GM12878 (cell line): ENCODE data around the gene CACTIN. TPM values are rescaled to one million over a fixed set of nuclear protein-coding genes. Genes with fewer than 3 reads are reported as not detected.

Experiments used
- ATAC-seq: fragments of 200-7000 bp; cut with Tn5 transposase; 3 replicates; pipeline ENCODE4 v1.9.1; 2020; ENCODE audit warnings: mild to moderate bottlenecking, moderate library complexity
- BruUV-seq: library from RNA; stranded (reverse); fragments of 400-500 nt; replicated peaks from 2 replicates; lab custom pipeline; 2021; lab: Mats Ljungman, UMichigan
- CTCF ChIA-PET: fragments of 300-600 bp; sonication (Branson Sonifier 250); formaldehyde crosslinking; extraction: SDS; loops from one replicate; lab custom pipeline; 2021; ENCODE audit warnings: inconsistent platforms; lab: Yijun Ruan, JAX
- POLR2A ChIA-PET: fragments of 350-600 bp; formaldehyde crosslinking; extraction: SDS; loops from one replicate; lab custom pipeline; 2021; ENCODE audit warnings: inconsistent platforms; lab: Charles Lee
- RAD21 ChIA-PET: fragments of 300-600 bp; sonication (Branson Sonifier 250); formaldehyde crosslinking; loops from one replicate; lab custom pipeline; 2023; ENCODE audit warnings: antibody characterized with exemption; ENCODE audit not compliant: unreplicated experiment; lab: Charles Lee
- SMC1A ChIA-PET: fragments of 300-600 bp; sonication (Branson Sonifier 250); formaldehyde crosslinking; loops from one replicate; lab custom pipeline; 2023; ENCODE audit not compliant: unreplicated experiment, uncharacterized antibody; lab: Charles Lee
- DNase-seq: peaks from one replicate; pipeline ENCODE4 v3.0.0-alpha.2; 2011; ENCODE audit warnings: low read depth, low spot score
- FAIRE-seq: peaks from 3 replicates; lab custom pipeline; 2011; peaks lifted over from hg19 to GRCh38; lab: Jason Lieb, UNC
- H2AFZ ChIP-seq: 2 replicates; pipeline ENCODE4 v1.6.0; 2011; ENCODE audit warnings: low read depth, low read length, control low read depth; ENCODE audit not compliant: control insufficient read depth
- H3K27ac ChIP-seq: 2 replicates; pipeline ENCODE4 v1.5.1; 2011; ENCODE audit warnings: control low read depth; ENCODE audit not compliant: control insufficient read depth, insufficient read depth
- H3K27me3 ChIP-seq, 2 experiments: replicated peaks in 1 of 2; 2 replicates each; pipeline versions ENCODE4 v1.6.0 to v1.6.1; 2011; ENCODE audit warnings: low read length in 1 of 2; ENCODE audit not compliant: control insufficient read depth in 2 of 2, insufficient read depth in 2 of 2
- H3K36me3 ChIP-seq, 2 experiments: 2 replicates each; pipeline ENCODE4 v1.5.1; 2011; ENCODE audit warnings: low read length in 1 of 2; ENCODE audit not compliant: control insufficient read depth in 2 of 2, insufficient read depth in 2 of 2
- H3K4me1 ChIP-seq: 2 replicates; pipeline ENCODE4 v1.6.1; 2011; ENCODE audit warnings: mild to moderate bottlenecking, low read length, moderate library complexity, mixed read lengths; ENCODE audit not compliant: control insufficient read depth, insufficient read depth
- H3K4me2 ChIP-seq: 2 replicates; pipeline ENCODE4 v1.6.0; 2011; ENCODE audit warnings: control low read depth; ENCODE audit not compliant: control insufficient read depth, insufficient read depth
- H3K4me3 ChIP-seq: fragments of 200-600 bp; sonication (generic); 2 replicates; pipeline ENCODE4 v1.5.1; 2016
- H3K79me2 ChIP-seq: 2 replicates; pipeline ENCODE4 v1.6.0; 2011; ENCODE audit warnings: low read length; ENCODE audit not compliant: control insufficient read depth, insufficient read depth
- H3K9ac ChIP-seq: 2 replicates; pipeline ENCODE4 v1.8.0; 2011; ENCODE audit warnings: low read length, control low read depth, mixed read lengths; ENCODE audit not compliant: control insufficient read depth, insufficient read depth
- H3K9me3 ChIP-seq: replicated peaks from 3 replicates; pipeline ENCODE4 v1.5.1; 2011; ENCODE audit warnings: mild to moderate bottlenecking, low read length; ENCODE audit not compliant: control insufficient read depth, insufficient read depth
- H4K20me1 ChIP-seq: 2 replicates; pipeline ENCODE4 v1.6.0; 2011; ENCODE audit not compliant: control insufficient read depth, insufficient read depth
- ATF7 ChIP-seq: fragments of 450-650 bp; IDR thresholded peaks from 2 replicates; pipeline ENCODE4 v1.6.1; 2016; ENCODE audit warnings: low read depth, mild to moderate bottlenecking
- BACH1 ChIP-seq: fragments of 450-650 bp; IDR thresholded peaks from 2 replicates; pipeline ENCODE4 v1.6.1; 2017; ENCODE audit warnings: mild to moderate bottlenecking, borderline replicate concordance
- CBFB ChIP-seq: IDR thresholded peaks from 2 replicates; pipeline ENCODE4 v1.6.1; 2016; ENCODE audit warnings: antibody characterized with exemption, low read depth
- CREB1 ChIP-seq: IDR thresholded peaks from 2 replicates; pipeline ENCODE4 v1.6.1; 2012; ENCODE audit warnings: low read depth, mild to moderate bottlenecking, inconsistent platforms
- CREM ChIP-seq: IDR thresholded peaks from 2 replicates; pipeline ENCODE4 v1.6.1; 2014; ENCODE audit warnings: antibody characterized with exemption, low read depth
- EED ChIP-seq: sonication (generic); IDR thresholded peaks from 2 replicates; pipeline ENCODE4 v1.6.1; 2016; ENCODE audit warnings: antibody characterized with exemption, low read depth
- EGR1 ChIP-seq, 2 experiments: IDR thresholded peaks; 1 replicate in 1 of 2; 2 replicates in 1 of 2; pipeline ENCODE4 v1.6.1; 2011 to 2012; ENCODE audit warnings: low read depth in 2 of 2, low read length in 2 of 2, borderline replicate concordance in 1 of 2, mild to moderate bottlenecking in 1 of 2, moderate library complexity in 1 of 2
- EZH2 ChIP-seq: IDR thresholded peaks from 2 replicates; pipeline ENCODE4 v1.6.1; 2012; ENCODE audit warnings: low read depth, mild to moderate bottlenecking, control low read depth, inconsistent platforms, low read length, borderline replicate concordance; ENCODE audit not compliant: control insufficient read depth
- FOXM1 ChIP-seq: IDR thresholded peaks from 2 replicates; pipeline ENCODE4 v1.6.1; 2012; ENCODE audit warnings: low read depth, mild to moderate bottlenecking, inconsistent platforms, low read length, moderate library complexity
- IKZF2 ChIP-seq, 2 experiments: fragments of 450-650 bp; IDR thresholded peaks; 2 replicates each; pipeline ENCODE4 v1.6.1; 2017; ENCODE audit warnings: mild to moderate bottlenecking in 2 of 2, moderate library complexity in 2 of 2
- MEF2B ChIP-seq: fragments of 450-650 bp; IDR thresholded peaks from 2 replicates; pipeline ENCODE4 v1.6.1; 2018; ENCODE audit warnings: mild to moderate bottlenecking, moderate library complexity; ENCODE audit not compliant: partially characterized antibody, poor library complexity, severe bottlenecking
- MXI1 ChIP-seq: fragments of 150-350 bp; IDR thresholded peaks from 2 replicates; pipeline ENCODE4 v1.6.1; 2011; ENCODE audit warnings: low read depth, mild to moderate bottlenecking, inconsistent platforms, low read length, improper control_type of control experiment
- NFYA ChIP-seq: IDR thresholded peaks from 2 replicates; pipeline ENCODE4 v1.6.1; 2011; ENCODE audit warnings: low read depth, mild to moderate bottlenecking, low read length, improper control_type of control experiment, borderline replicate concordance
- NR2F1 ChIP-seq: fragments of 450-650 bp; conservative IDR thresholded peaks from 2 replicates; pipeline ENCODE4 v1.6.1; 2017; ENCODE audit warnings: mild to moderate bottlenecking
- SP1 ChIP-seq: IDR thresholded peaks from one replicate; pipeline ENCODE4 v1.6.1; 2011; ENCODE audit warnings: low read depth, low read length
- TBL1XR1 ChIP-seq: IDR thresholded peaks from 2 replicates; pipeline ENCODE4 v1.6.1; 2012; ENCODE audit warnings: low read depth, low read length, improper control_type of control experiment
- TCF12 ChIP-seq: IDR thresholded peaks from 2 replicates; pipeline ENCODE4 v1.6.1; 2011; ENCODE audit warnings: low read depth, mild to moderate bottlenecking, low read length
- WRNIP1 ChIP-seq: IDR thresholded peaks from 2 replicates; pipeline ENCODE4 v1.6.1; 2011; ENCODE audit warnings: low read depth, low read length, improper control_type of control experiment, borderline replicate concordance
- YY1 ChIP-seq: IDR thresholded peaks from 2 replicates; pipeline ENCODE4 v1.6.1; 2011; ENCODE audit warnings: low read depth, mild to moderate bottlenecking, low read length
- ZNF274 ChIP-seq: IDR thresholded peaks from one replicate; pipeline ENCODE4 v1.8.0; 2011; ENCODE audit not compliant: insufficient read length, insufficient read depth
- ZSCAN29 ChIP-seq: fragments of 450-650 bp; IDR thresholded peaks from 2 replicates; pipeline ENCODE4 v1.6.1; 2017; ENCODE audit warnings: mild to moderate bottlenecking, moderate library complexity
- WGBS: methylation state at CpG from one replicate; pipeline ENCODE4 v1.1.6; 2016; ENCODE audit warnings: low lambda C conversion rate; ENCODE audit not compliant: insufficient replicate concordance, insufficient coverage; ENCODE audit errors: missing lambda C conversion rate; 5-methylcytosine and 5-hydroxymethylcytosine counted together
- in situ Hi-C: fragments of 300-500 bp; cut with MboI; formaldehyde crosslinking; loops from 9 replicates; pipeline ENCODE4 v1.14.3; 2018; ENCODE audit warnings: mixed read lengths
- intact Hi-C: fragments of 100-400 bp; cut with micrococcal nuclease; formaldehyde crosslinking; loops from one replicate; pipeline ENCODE4 v1.14.2; 2022; ENCODE audit not compliant: unreplicated experiment
- polyA plus RNA-seq, 11 experiments: library from polyadenylated mRNA; depleted of rRNA in 4 of 11; unstranded in 6 of 11; stranded (reverse) in 5 of 11; fragments of >200 nt; fragmentation: Nextera tagmentation in 4 of 11; fragmentation: Illumina TruSeq in 1 of 11; extraction: Ambion mirVana in 4 of 11; extraction: Trizol in 1 of 11; gene quantifications; 1 replicate in 1 of 11; 2 replicates in 10 of 11; pipeline versions ENCODE4 v1.2.1 to v1.2.3, GENCODE V29; 2011 to 2016; ENCODE audit warnings: inconsistent platforms in 2 of 11, missing spikeins in 2 of 11, low read depth in 1 of 11
- total RNA-seq, 4 experiments: library from RNA; depleted of rRNA in 3 of 4; stranded (reverse); fragments of >200 nt in 3 of 4; fragmentation: Illumina TruSeq in 1 of 4; extraction: Trizol in 1 of 4; gene quantifications; 2 replicates each; pipeline versions ENCODE4 v1.2.1 to v1.2.3, GENCODE V29; 2013 to 2021
- TF ChIP-seq, protein P1 (sequence below): fragments of 450-650 bp; formaldehyde crosslinking; IDR thresholded peaks from 2 replicates; pipeline ENCODE4 v1.5.0; 2022; ENCODE audit warnings: mild to moderate bottlenecking, missing genetic modification characterization

Gene CACTIN
- total and polyA plus RNA-seq, 10 of the 15 experiments (the other 5 are each of a cell fraction or from before 2014, with no cell fraction given), result 0.40 to 31.4 (median 12.5) TPM

DNA sequence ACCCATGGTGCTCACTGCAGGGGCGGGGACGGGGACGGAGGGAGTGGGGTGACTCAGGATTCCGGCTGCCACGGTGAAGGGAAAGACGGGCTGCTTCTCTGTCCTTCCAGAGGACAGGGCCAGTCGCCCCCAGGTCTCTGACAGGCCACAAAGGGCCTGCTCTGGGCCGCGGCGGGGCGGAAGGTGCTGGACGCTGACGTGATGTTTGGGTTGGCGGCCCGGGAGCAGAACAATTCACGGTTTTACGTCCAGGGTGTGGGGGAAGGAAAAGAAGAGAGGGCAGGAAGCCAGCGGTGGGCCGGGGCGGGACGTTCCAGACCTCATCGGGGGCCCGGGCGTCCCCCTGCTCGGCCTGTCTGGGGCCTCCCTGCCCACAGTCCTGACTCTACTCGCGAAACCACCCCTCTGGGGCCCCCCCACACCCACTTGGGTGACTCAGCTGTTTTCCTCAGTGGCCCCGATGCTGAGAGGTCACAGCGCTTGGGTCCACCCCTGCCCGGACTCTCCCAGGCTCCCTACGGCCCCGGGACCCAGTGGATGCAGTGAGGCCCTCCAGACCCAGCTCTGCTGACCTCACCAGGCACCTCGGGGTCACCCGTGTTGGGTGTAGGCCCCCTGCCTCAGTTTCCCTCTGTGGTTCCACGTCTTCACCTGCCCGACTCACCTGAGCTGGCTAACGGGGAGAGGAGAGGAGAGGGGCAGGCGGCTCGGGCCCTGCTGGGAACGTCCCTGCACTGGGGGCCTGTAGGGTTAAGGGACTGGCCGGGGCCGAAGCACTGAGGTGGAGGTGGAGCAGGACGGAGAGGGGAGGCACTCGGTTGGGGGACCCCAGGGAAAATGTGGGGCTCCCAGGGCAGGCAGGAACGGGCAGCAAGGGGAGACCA lies 44.4 kb upstream of the CACTIN start:
- WGBS, result 7% methylated on average over 44 of the region's 45 CpGs
- H3K4me3 ChIP-seq, result no peak overlapping the region; the same call in 1 of the 2 replicates
- ChIA-PET POLR2A (interaction anchor here (0.6 to 1.0 kb wide), 2 partner anchors 18 to 117 kb away, joined by 3 to 4 read pairs; no protein-coding TSS in a partner anchor), CTCF (interaction anchor here (0.7 to 1.7 kb wide), 3 partner anchors 13 to 20 kb away, joined by 3 to 8 read pairs (median 4); no protein-coding TSS in a partner anchor), RAD21 (no interaction called here), SMC1A (no interaction called here)
- ATAC-seq, result peak; percentile 70
- H3K9me3 ChIP-seq, result no peaks in the 10 kb centered on the region
- H2AFZ ChIP-seq, result peak overlapping the region; percentile 29; the same call in 1 of the 2 replicates
- in situ Hi-C loops, result no loop called here
- DNase-seq, result no peak
- no peak for FAIRE-seq
- peaks cover 15% of the 10 kb centered on the region for H3K4me1 ChIP-seq
- peak overlapping the region; percentile 28; the same call in 1 of the 2 replicates for H3K27ac ChIP-seq
- H3K4me2 ChIP-seq, result peak overlapping the region; percentile 75
- intact Hi-C loops, result no loop called here
- H3K9ac ChIP-seq, result peak overlapping the region; percentile 35; the same call in 1 of the 2 replicates
- BruUV-seq, result no TSS peak
- H3K27me3 ChIP-seq, result no peaks in the 10 kb centered on the region
- H4K20me1 ChIP-seq, result no peaks in the 10 kb centered on the region; the same call in none of the 2 replicates
- no peaks in the 10 kb centered on the region for H3K79me2 ChIP-seq
- peaks cover 0 to 2% of the 10 kb centered on the region in 2 experiments; a peak in 2 of 4 replicates for H3K36me3 ChIP-seq
- TF ChIP-seq NFYA, result no peak
- no peak for TF ChIP-seq FOXM1
- TF ChIP-seq TBL1XR1, result peak; percentile 56; the same call in 1 of the 2 replicates
- TF ChIP-seq SP1, result peak; percentile 22
- TF ChIP-seq NR2F1, result peak; percentile 53
- 0 out of 2 replicates have a peak, but pooled peaks have one; percentile 12 for TF ChIP-seq TCF12
- TF ChIP-seq WRNIP1, result no peak
- no peak for TF ChIP-seq MXI1
- peak; percentile 41; the same call in 1 of the 2 replicates for TF ChIP-seq CREB1
- TF ChIP-seq CREM, result peak; percentile 55; the same call in 1 of the 2 replicates
- TF ChIP-seq ZSCAN29, result no peak
- TF ChIP-seq ATF7, result 0 out of 2 replicates have a peak, but pooled peaks have one; percentile 9
- 0 out of 2 replicates have a peak, but pooled peaks have one; percentile 46 for TF ChIP-seq CBFB
- TF ChIP-seq EZH2, result no peak
- TF ChIP-seq, protein P1, sequence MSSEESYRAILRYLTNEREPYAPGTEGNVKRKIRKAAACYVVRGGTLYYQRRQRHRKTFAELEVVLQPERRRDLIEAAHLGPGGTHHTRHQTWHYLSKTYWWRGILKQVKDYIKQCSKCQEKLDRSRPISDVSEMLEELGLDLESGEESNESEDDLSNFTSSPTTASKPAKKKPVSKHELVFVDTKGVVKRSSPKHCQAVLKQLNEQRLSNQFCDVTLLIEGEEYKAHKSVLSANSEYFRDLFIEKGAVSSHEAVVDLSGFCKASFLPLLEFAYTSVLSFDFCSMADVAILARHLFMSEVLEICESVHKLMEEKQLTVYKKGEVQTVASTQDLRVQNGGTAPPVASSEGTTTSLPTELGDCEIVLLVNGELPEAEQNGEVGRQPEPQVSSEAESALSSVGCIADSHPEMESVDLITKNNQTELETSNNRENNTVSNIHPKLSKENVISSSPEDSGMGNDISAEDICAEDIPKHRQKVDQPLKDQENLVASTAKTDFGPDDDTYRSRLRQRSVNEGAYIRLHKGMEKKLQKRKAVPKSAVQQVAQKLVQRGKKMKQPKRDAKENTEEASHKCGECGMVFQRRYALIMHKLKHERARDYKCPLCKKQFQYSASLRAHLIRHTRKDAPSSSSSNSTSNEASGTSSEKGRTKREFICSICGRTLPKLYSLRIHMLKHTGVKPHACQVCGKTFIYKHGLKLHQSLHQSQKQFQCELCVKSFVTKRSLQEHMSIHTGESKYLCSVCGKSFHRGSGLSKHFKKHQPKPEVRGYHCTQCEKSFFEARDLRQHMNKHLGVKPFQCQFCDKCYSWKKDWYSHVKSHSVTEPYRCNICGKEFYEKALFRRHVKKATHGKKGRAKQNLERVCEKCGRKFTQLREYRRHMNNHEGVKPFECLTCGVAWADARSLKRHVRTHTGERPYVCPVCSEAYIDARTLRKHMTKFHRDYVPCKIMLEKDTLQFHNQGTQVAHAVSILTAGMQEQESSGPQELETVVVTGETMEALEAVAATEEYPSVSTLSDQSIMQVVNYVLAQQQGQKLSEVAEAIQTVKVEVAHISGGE, result no peak
- no peak for TF ChIP-seq IKZF2 (IDR thresholded peaks at IDR 0.05)
- no peak for TF ChIP-seq ZNF274
- TF ChIP-seq YY1, result no peak
- TF ChIP-seq EGR1 (IDR thresholded peaks at IDR 0.05; ENCODE audit: borderline replicate concordance in 1 of 2, low read depth in 2 of 2, low read length in 2 of 2), result peak in 1 of 2 experiments; percentile 29; a peak in 1 of 3 replicates
- TF ChIP-seq MEF2B, result no peak
- TF ChIP-seq EED, result 0 out of 2 replicates have a peak, but pooled peaks have one; percentile 35
- TF ChIP-seq BACH1, result peak; percentile 98
